Non-pigmented ciliary epithelial cell (primary cell): ENCODE results near the gene SPATA3.

Experiments used
- DNase-seq: peaks from one replicate; pipeline ENCODE4 v3.0.0-alpha.2; 2010; ENCODE audit warnings: low read depth

SPATA3 gene

GRCh38 chr2:231029563-231029962, 33.6 kb downstream of the SPATA3 start:
- no peak for DNase-seq

GRCh38 chr2:231030725-231031124, 34.8 kb downstream of the SPATA3 start:
- DNase-seq = no peak

GRCh38 chr2:231032575-231033140, 36.7 kb downstream of the SPATA3 start:
- no peak for DNase-seq

- no peak for DNase-seq
Measured at GRCh38 chr2:231033147-231034132, 37.5 kb downstream of the SPATA3 start.

GRCh38 chr2:231034291-231034882, 38.5 kb downstream of the SPATA3 start:
- DNase-seq = no peak

- no peak for DNase-seq
Measured at GRCh38 chr2:231036131-231036530, 40.2 kb downstream of the SPATA3 start.

- no peak for DNase-seq
Measured at GRCh38 chr2:231036578-231037106, 40.7 kb downstream of the SPATA3 start.

- no peak for DNase-seq
Measured at GRCh38 chr2:231037202-231037730, 41.3 kb downstream of the SPATA3 start, which contains the start of gene C2orf72. TSS of gene C2orf72 (plus strand) at chr2:231037523. CDS start at chr2:231037566, 43 bp downstream.

GRCh38 chr2:231037731-231038482, 42.0 kb downstream of the SPATA3 start:
- no peak for DNase-seq

GRCh38 chr2:231038483-231039293, 42.8 kb downstream of the SPATA3 start:
- no peak for DNase-seq

- DNase-seq = no peak
Measured at GRCh38 chr2:231039294-231039664, 43.4 kb downstream of the SPATA3 start.

- DNase-seq = no peak
Measured at GRCh38 chr2:231039821-231040364, 44.0 kb downstream of the SPATA3 start.

- no peak for DNase-seq
Measured at GRCh38 chr2:231041061-231041689, 45.3 kb downstream of the SPATA3 start.

- DNase-seq = no peak
Measured at GRCh38 chr2:231043796-231044195, 47.9 kb downstream of the SPATA3 start.

- no peak for DNase-seq
Measured at GRCh38 chr2:231046916-231047273, 51.0 kb downstream of the SPATA3 start.

- no peak for DNase-seq
Measured at GRCh38 chr2:231047274-231047922, 51.5 kb downstream of the SPATA3 start.

- DNase-seq = no peak
Measured at GRCh38 chr2:231047923-231048915, 52.3 kb downstream of the SPATA3 start.

- no peak for DNase-seq
Measured at GRCh38 chr2:231049286-231050017, 53.5 kb downstream of the SPATA3 start.
